Measurements from ENCODE around the gene CFAP107. TPM values are rescaled to one million over a fixed set of nuclear protein-coding genes. Genes with fewer than 3 reads are reported as not detected.

CFAP107 gene
- total and polyA plus RNA-seq, 2 donors (not counting 1 experiment from before 2014, with no cell fraction given), result not detected

DNA sequence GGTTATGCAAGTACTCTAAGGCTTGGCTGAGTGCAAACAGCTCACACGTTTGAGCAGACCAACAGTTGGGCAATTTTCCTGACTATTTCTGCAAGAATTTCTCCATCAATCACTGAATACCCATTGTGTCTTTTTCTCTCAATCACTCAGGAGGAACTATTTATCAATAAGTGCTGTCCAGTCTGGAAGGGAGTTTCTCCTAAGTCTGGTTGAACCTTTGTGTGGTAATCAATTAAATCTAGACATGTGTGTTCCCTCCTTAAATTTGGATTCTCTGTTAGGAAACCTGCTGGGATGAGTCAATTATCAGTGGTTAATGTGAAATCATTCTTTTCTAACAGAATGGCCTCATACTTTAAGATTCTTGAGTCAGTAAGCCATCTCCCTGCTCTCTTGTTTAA, 36.9 kb upstream of the CFAP107 start:
- no peaks in the 10 kb centered on the region for H3K4me1 Mint-ChIP-seq
- no peak overlapping the region for H3K4me2 ChIP-seq (replicated peaks; ENCODE audit: low read depth, low read length, poor library complexity, severe bottlenecking)
- intact Hi-C loops (cut with micrococcal nuclease), result no loop called here
- TF ChIP-seq EZH2 (IDR thresholded peaks at IDR 0.05; ENCODE audit: borderline replicate concordance, insufficient read depth, low read depth, low read length, poor library complexity, severe bottlenecking), result no peak
- TF ChIP-seq, protein P1, sequence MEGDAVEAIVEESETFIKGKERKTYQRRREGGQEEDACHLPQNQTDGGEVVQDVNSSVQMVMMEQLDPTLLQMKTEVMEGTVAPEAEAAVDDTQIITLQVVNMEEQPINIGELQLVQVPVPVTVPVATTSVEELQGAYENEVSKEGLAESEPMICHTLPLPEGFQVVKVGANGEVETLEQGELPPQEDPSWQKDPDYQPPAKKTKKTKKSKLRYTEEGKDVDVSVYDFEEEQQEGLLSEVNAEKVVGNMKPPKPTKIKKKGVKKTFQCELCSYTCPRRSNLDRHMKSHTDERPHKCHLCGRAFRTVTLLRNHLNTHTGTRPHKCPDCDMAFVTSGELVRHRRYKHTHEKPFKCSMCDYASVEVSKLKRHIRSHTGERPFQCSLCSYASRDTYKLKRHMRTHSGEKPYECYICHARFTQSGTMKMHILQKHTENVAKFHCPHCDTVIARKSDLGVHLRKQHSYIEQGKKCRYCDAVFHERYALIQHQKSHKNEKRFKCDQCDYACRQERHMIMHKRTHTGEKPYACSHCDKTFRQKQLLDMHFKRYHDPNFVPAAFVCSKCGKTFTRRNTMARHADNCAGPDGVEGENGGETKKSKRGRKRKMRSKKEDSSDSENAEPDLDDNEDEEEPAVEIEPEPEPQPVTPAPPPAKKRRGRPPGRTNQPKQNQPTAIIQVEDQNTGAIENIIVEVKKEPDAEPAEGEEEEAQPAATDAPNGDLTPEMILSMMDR (IDR thresholded peaks at IDR 0.05), result no peak
- DNase-seq (no peak), ATAC-seq (ENCODE audit: low read depth) (no peak)
- H3K9me3 Mint-ChIP-seq (ENCODE audit: insufficient read depth), result peaks cover 4% of the 10 kb centered on the region
- no peak overlapping the region for H3K27ac ChIP-seq (ENCODE audit: low read length in 2 of 2)
- no peaks in the 10 kb centered on the region for H3K79me2 ChIP-seq (ENCODE audit: control insufficient read depth, insufficient read depth, low read length)
- H3K4me1 ChIP-seq (ENCODE audit: control insufficient read depth in 2 of 2, insufficient read depth in 2 of 2, low read length in 2 of 2), result no peaks in the 10 kb centered on the region
- H3K9me3 ChIP-seq (ENCODE audit: control extremely low read depth in 1 of 3, control insufficient read depth in 2 of 3, insufficient read depth in 1 of 3, low read length in 2 of 3), result peaks cover 0 to under 1% (median 0%) of the 10 kb centered on the region in 3 donors
- ChIA-PET CTCF (no interaction called here), POLR2A (no interaction called here)
- H3K36me3 ChIP-seq (replicated peaks in 1 of 2; ENCODE audit: control extremely low read depth in 1 of 2, control insufficient read depth in 1 of 2, extremely low read depth in 1 of 2, insufficient read depth in 2 of 2, low read length in 1 of 2), result no peaks in the 10 kb centered on the region
- H3K4me3 ChIP-seq (ENCODE audit: control extremely low read depth in 1 of 5, extremely low read depth in 1 of 5, insufficient read depth in 1 of 5, low read depth in 2 of 5, low read length in 4 of 5), result no peak overlapping the region
- H3K27me3 ChIP-seq (replicated peaks in 1 of 4; ENCODE audit: control extremely low read depth in 1 of 4, control insufficient read depth in 3 of 4, insufficient read depth in 4 of 4, low read length in 3 of 4), result peaks cover 0 to 4% (median 0%) of the 10 kb centered on the region in 4 experiments
- no peak overlapping the region for H3K27ac Mint-ChIP-seq
- H3K27me3 Mint-ChIP-seq, result peaks cover 45% of the 10 kb centered on the region
- no peak overlapping the region for H2AFZ ChIP-seq (ENCODE audit: insufficient read depth, low read depth, low read length, poor library complexity, severe bottlenecking)
- WGBS (ENCODE audit: insufficient coverage), result 40% methylated on average over 1 of the region's 1 CpG
- no peak overlapping the region for H3K4me3 Mint-ChIP-seq
- no peak overlapping the region for H3K9ac ChIP-seq (ENCODE audit: low read length)
- H4K20me1 ChIP-seq (ENCODE audit: control insufficient read depth, insufficient read depth, low read length, poor library complexity, severe bottlenecking), result no peaks in the 10 kb centered on the region

DNA sequence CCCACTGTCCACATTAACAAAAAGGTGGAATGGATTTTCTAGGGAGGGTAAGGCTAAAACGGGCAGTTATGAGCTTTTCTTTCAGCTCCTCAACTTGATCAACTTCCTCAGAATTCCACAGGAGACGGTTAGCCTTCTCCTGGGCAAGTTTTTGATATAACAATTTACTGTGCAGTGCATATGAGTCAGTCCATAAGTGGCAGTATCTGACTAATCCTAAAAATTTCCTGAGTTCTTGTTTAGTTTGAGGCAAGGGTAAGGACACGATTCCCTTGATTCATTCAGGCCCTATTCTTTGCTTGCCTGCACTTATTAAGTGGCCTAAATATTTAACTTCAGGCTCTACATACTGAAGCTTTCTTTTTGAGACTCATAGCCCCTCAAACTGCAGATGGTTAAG, 36.3 kb upstream of the CFAP107 start:
- no peak overlapping the region for H3K4me2 ChIP-seq (replicated peaks; ENCODE audit: low read depth, low read length, poor library complexity, severe bottlenecking)
- TF ChIP-seq, protein P1 (IDR thresholded peaks at IDR 0.05), result no peak
- TF ChIP-seq EZH2 (IDR thresholded peaks at IDR 0.05; ENCODE audit: borderline replicate concordance, insufficient read depth, low read depth, low read length, poor library complexity, severe bottlenecking), result no peak
- Mint-ChIP-seq H3K4me1 (no peaks in the 10 kb centered on the region), H3K27me3 (peaks cover 45% of the 10 kb centered on the region), H3K9me3 (ENCODE audit: insufficient read depth) (peaks cover 4% of the 10 kb centered on the region), H3K4me3 (no peak overlapping the region), H3K27ac (no peak overlapping the region)
- WGBS (ENCODE audit: insufficient coverage), result no CpG with 5 or more reads among the region's 3 CpGs
- H4K20me1 ChIP-seq (ENCODE audit: control insufficient read depth, insufficient read depth, low read length, poor library complexity, severe bottlenecking), result no peaks in the 10 kb centered on the region
- no peak for DNase-seq
- H3K36me3 ChIP-seq (replicated peaks in 1 of 2; ENCODE audit: control extremely low read depth in 1 of 2, control insufficient read depth in 1 of 2, extremely low read depth in 1 of 2, insufficient read depth in 2 of 2, low read length in 1 of 2), result no peaks in the 10 kb centered on the region
- POLR2A ChIA-PET, result no interaction called here
- peaks cover 0 to 4% (median 0%) of the 10 kb centered on the region in 4 experiments for H3K27me3 ChIP-seq (replicated peaks in 1 of 4; ENCODE audit: control extremely low read depth in 1 of 4, control insufficient read depth in 3 of 4, insufficient read depth in 4 of 4, low read length in 3 of 4)
- no peak overlapping the region for H2AFZ ChIP-seq (ENCODE audit: insufficient read depth, low read depth, low read length, poor library complexity, severe bottlenecking)
- no peaks in the 10 kb centered on the region for H3K79me2 ChIP-seq (ENCODE audit: control insufficient read depth, insufficient read depth, low read length)
- no peak for ATAC-seq (ENCODE audit: low read depth)
- intact Hi-C loops (cut with micrococcal nuclease), result no loop called here
- no peak overlapping the region for H3K4me3 ChIP-seq (ENCODE audit: control extremely low read depth in 1 of 5, extremely low read depth in 1 of 5, insufficient read depth in 1 of 5, low read depth in 2 of 5, low read length in 4 of 5)
- CTCF ChIA-PET, result no interaction called here
- H3K4me1 ChIP-seq (ENCODE audit: control insufficient read depth in 2 of 2, insufficient read depth in 2 of 2, low read length in 2 of 2), result no peaks in the 10 kb centered on the region
- H3K27ac ChIP-seq (ENCODE audit: low read length in 2 of 2), result no peak overlapping the region
- no peak overlapping the region for H3K9ac ChIP-seq (ENCODE audit: low read length)
- H3K9me3 ChIP-seq (ENCODE audit: control extremely low read depth in 1 of 3, control insufficient read depth in 2 of 3, insufficient read depth in 1 of 3, low read length in 2 of 3), result no peaks in the 10 kb centered on the region

All from B cell (primary cell).